ENCODE measurements around the gene GPR137C.

DNA sequence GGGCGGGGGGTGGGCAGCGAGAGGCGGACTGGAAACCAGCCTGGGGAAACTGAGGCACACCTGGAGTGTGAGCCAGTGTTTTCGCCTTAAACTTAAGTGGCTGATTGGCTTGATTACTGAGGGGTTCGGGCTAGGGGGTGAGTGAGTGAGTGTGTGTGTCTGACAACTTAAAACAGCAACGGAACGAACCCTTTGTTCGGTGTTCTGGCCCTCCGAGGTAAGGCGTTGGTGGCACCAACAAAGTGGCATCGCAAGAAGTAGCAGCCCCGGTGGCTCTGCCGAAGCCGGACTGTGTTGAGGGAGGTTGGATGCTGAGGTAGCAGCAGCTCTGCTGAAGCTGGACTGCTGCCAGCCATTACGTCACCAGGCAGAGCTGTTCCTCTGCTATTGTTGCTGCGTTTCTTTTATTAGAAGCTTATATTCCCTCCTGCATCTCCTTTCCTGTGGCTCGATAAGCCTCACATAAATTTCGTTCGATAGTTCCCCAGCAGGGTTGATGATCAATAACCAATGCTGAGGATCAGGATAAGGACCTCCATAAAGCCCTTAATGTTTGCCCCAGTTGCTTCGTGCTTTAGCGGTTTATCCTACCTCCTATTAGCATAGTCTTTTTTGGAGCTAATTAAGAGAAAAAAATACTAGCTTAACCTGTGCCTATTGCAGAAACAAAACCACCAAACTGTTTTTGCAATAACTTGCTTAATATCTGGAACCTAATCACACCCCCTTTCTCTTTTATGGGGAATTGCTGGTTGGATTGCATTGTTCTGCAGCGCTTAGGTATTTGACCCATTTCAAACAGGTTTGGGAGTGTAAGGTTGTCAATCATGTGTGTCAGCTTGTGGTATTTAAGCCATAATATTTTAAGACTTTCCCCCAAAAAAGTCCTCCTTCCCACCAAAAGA, 1.3 kb downstream of the GPR137C start:
- TF ChIP-seq MAX (IDR thresholded peaks at IDR 0.05) = 0 out of 2 replicates have a peak, but pooled peaks have one; percentile 1
- TF ChIP-seq BACH1 (IDR thresholded peaks at IDR 0.05; ENCODE audit: low read length) = no peak
- TF ChIP-seq CTCF (IDR thresholded peaks at IDR 0.05; ENCODE audit: control extremely low read depth in 1 of 3, insufficient read depth in 1 of 3, low read depth in 1 of 3, low read length in 3 of 3) = no peak
- no peak for TF ChIP-seq POLR2AphosphoS5 (IDR thresholded peaks at IDR 0.05; ENCODE audit: low read depth, low read length)
- no peak for TF ChIP-seq EZH2 (IDR thresholded peaks at IDR 0.05; ENCODE audit: low read depth, low read length, severe bottlenecking)
- no peak for TF ChIP-seq TAF1 (IDR thresholded peaks at IDR 0.05; ENCODE audit: low read depth, low read length)
- TF ChIP-seq KDM1A (IDR thresholded peaks at IDR 0.05; ENCODE audit: borderline replicate concordance, low read length) = no peak
- no peak for TF ChIP-seq CHD2 (IDR thresholded peaks at IDR 0.05; ENCODE audit: low read length)
- TF ChIP-seq EP300 (IDR thresholded peaks at IDR 0.05; ENCODE audit: borderline replicate concordance in 1 of 2, low read depth in 2 of 2, low read length in 2 of 2) = no peak
- no peak for TF ChIP-seq TCF12 (IDR thresholded peaks at IDR 0.05; ENCODE audit: low read depth, low read length)
- no peak for TF ChIP-seq RBBP5 (IDR thresholded peaks at IDR 0.05; ENCODE audit: borderline replicate concordance, low read depth, low read length)
- TF ChIP-seq NANOG (IDR thresholded peaks at IDR 0.05; ENCODE audit: insufficient read depth, low read depth, low read length, poor library complexity, severe bottlenecking) = no peak
- no peak; the same call in 1 of the 2 replicates for TF ChIP-seq ATF2 (IDR thresholded peaks at IDR 0.05; ENCODE audit: low read length)
- no peak for TF ChIP-seq POLR2A (IDR thresholded peaks at IDR 0.05; ENCODE audit: control extremely low read depth in 1 of 2, low read depth in 2 of 2, low read length in 2 of 2)
